Dedifferentiated amniotic fluid mesenchymal stem cell (primary cell): ENCODE measurements around the gene STAT5B.
A peak's percentile ranks its signal among the peaks of the same experiment; 100 is the strongest.
"Not testable (repeated sequence)": the region's sequence is repeated elsewhere in the genome, so short reads cannot be mapped to it uniquely, and the experiment has no call there.

Experiments
- DNase-seq: peaks from one replicate; pipeline ENCODE4 v3.0.0-alpha.2; 2016; ENCODE audit errors: extremely low spot score

STAT5B gene

DNA sequence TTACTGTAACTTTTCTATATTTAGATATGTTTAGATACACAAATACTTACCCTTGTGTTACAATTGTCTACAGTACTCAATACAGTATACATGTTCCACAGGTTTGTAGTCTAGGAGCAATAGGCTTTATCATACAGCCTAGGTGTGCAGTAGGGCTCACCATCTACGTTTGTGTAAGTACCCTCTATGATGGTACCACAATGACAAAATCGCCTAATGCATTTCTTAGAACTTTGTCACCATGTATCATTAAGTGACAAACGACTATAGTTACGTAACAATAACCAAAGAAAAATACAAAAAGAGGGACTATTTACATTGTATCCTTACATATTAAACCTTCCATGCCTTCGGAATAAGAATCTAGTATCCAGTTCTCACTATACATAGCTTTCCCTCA, 8.0 kb downstream of the STAT5B start:
- DNase-seq: no peak

DNA sequence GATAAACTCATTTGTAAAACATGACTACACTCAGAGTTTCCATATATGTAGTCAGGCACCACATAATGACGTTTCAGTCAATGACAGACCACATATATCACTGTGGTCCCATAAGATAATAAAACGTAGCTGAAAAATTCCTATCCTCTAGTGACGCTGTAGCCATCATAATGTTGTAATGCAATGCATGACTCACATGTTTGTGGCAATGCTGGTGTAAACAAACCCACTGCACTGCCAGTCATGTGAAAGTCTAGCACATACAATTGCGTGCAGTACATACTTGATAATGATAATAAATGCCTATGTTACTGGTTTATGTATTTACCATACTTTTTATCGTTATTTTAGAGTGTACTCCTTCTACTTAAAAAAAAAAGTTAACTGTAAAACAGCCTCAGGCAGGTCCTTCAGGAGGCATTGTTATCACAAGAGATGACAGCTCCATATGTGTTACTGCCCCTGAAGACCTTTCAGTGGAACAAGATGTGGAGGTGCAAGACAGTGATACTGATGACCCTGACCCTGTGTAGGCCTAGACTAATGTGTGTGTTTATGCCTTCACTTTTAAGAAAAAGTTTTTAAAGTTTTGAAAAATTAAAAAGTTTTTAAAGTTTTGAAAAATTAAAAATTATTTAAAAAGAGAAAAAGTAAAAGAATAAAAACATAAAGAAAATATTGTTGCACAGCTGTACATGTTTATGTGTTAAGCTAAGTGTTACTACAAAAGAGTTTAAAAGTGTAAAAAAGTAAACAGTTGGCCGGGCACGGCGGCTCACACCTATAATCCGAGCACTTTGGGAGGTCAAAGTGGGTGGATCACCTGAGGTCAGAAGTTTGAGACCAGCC, 9.0 kb downstream of the STAT5B start:
- DNase-seq: peak; percentile 80

- DNase-seq: no peak
Measured at GRCh38 chr17:42266462-42266861, 9.7 kb downstream of the STAT5B start.

GRCh38 chr17:42264366-42264765, 11.8 kb downstream of the STAT5B start:
- DNase-seq: not testable (repeated sequence)

GRCh38 chr17:42260318-42260717, 15.9 kb downstream of the STAT5B start:
- no peak for DNase-seq

DNA sequence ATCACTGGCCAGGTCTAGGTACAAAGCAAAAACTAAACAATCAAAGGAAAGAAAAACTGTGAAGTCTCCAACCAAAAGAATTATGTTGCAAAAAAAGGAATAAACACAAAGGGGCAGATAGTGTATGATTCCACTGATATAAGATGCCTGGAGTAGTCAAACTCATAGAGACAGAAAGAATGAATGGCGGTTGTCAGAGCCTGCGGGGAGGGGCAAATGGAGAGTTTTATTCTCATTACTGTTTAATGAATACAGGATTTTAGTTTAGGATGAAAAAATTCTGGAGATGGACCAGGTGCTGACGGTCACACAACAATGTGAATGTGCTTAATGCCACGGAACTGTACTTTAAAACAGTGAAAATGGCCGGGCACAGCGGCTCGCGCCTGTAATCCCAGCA, 20.7 kb downstream of the STAT5B start:
- DNase-seq: no peak

DNA sequence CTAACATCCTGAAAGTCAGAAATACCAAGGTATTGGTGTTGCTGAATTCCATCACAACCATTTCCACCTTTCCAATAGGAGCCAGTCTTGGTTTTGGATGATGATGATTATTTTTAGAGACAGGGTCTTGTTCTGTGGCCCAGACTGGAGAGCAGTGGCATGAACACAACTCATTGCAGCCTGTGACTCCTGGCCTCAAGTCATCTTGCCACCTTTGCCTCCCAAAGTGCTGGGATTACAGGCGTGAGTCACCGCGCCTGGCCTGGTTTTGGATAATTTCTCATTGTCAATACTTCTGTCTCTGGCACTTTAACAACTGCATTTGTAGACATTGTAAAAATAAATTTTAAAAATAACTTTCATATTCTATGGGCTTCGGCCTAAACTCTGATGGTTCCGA, 22.6 kb downstream of the STAT5B start:
- no peak for DNase-seq

DNA sequence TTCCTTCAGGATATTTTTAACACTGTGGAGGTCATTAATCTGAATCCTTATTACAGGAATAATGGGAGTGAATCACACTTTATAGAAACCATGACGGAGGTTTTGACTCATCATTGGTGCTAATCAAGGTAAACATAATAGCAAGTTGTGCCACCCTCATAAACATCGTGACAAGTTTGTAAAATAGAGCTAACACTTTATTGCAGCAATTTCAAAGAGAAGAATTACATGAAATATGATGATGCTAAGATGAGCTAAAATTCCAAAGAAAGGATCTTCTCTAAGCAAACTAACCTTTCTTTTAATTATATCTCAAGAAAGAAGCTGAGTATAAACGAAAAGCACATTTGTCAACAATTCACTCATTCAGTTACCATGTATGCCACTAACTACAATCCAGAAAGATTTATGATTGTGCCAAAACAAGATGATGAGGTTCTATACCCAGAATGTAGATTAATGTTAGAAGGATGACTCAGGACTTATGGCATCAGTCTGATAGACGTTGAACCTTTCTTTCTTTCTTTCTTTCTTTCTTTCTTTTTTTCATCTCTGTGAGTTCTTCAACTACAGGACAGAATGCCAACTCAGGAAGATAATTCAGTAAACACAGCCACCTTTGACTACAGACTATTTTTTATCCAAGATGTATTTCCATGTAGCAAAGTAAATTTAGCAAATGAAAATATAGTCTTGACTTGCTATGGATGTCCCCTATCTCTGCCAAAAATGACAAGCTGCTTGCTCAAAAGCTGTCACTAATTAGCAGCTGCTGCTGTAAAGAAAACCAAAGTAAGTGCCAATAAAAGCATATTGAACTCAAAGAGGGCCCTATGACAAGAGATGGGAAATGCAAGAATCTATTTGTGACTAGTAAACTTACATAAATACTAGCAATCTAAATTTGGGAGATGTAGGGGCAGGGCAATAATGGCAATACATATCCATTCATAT, 23.3 kb downstream of the STAT5B start:
- DNase-seq: no peak

- DNase-seq: no peak
Measured at GRCh38 chr17:42251115-42251514, 25.1 kb downstream of the STAT5B start.

DNA sequence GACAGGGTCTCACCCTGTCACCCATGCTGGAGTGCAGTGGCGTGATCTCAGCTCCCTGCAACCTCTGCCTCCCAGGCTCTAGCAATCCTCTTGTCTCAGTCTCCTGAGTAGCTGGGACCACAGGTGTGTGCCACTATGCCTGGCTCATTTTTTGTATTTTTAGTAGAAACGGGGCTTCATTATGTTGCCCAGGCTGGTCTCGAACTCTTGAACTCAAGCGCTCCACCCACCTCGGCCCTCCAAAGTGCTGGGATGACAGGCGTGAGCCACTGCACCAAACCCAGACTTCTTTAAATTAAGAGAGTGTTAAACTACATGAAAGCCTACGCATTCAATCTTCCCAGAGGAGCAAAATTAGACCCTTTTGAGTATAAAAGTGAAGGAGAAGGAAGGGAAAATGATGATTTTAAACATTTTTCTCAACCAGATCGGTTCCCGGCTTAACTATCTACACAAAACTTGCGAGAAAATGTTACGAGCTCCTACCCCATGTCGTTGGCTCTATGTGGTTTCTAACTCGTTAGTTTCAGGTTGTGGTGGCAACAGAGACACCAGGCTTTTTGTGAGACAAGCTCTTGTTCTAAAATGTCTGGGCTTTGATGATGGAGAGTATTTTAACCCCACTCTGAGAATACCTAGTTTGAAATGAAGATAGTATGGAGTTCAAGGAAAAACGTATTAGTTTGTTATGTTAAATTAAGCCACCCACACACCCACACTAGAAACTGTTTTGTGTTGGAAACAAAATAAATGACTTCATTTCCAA, 26.3 kb downstream of the STAT5B start:
- no peak for DNase-seq

DNA sequence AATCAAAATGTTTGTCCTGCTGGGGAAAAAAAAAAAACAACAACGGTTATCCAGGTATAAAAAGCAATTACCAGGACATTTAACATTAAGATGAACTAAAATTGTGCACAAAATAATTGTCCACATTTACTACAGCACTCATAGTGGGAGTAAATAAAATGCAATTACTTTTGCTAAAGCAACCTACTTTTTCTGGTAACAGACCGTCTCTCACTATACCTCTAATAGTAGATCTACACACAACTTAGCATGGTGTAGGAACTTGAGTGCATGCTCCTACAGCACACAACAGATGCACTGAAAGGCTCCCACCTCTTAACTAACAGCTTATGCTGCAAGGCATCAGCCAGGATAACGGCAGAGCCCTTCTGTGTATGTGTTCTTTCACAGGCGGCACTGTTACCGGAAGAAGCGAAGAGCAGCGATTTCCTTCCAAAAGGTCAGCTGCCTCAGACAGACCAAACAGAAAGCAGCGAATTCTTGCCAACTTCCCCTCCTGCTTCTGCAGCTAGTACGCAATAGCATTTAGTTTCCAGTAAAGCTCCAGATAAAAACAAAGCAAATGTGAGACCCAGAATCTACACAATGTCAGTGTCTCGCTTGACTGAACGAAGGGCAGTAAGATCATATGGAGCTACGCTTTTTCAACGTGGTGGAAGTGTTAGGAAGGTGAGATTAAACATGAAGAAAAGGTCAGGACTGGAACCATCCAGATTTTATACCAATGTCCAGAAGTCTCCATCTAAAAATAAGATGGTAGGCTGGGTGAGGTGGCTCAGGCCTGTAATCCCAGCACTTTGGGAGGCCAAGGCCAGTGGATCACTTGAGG, 27.6 kb downstream of the STAT5B start:
- DNase-seq: peak; percentile 76

DNA sequence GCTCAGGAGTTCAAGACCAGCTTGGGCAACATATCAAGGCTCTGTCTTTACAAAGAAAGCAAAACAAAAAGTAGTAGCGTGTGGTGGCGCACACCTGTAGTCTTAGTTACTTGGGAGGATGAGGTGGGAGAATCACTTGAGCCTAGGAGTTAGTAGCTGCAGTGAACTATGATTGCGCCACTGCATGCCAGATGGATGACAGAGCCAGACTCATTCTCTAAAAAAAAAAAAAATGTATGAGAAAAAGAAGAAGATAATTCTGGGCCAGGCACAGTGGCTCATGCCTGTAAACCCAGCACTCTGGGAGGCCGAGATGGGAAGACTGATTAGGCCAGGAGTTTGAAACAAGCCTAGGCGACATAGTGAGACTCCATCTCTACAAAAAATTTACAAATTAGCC, 28.5 kb downstream of the STAT5B start:
- no peak for DNase-seq

DNA sequence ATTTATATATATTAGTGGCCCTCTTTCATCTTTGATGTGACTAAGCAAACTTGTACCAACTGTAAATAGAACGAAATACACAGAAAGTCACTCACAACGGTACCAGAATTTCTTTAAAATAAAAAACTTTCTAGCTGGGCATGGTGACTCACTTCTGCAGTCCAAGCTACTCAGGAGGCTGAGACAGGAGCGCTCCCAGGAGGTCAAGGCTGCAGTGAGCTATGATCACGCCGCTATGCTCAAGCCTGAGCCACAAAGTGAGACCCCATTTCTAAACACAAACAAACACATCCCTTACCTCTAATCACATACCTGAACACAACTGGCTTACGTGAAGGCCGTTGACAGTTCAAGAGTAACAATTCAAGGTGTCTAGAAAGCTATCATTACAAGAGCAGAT, 29.7 kb downstream of the STAT5B start:
- no peak for DNase-seq

DNA sequence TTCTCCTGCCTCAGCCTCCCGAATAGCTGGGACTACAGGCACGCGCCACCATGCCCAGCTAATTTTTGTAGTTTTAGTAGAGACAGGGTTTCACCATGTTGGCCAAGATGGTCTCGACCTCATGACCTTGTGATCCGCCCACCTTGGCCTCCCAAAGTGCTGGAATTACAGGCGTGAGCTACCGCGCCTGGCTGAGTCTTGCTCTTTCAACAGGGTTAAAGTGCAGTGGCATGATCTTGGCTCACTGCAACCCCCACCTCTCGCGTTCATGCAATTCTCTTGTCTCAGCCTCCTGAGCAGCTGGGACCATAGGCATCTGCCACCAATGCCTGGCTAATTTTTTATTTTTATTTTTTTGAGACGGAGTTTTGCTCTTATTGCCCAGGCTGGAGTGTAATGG, 31.0 kb downstream of the STAT5B start:
- not testable (repeated sequence) for DNase-seq

DNA sequence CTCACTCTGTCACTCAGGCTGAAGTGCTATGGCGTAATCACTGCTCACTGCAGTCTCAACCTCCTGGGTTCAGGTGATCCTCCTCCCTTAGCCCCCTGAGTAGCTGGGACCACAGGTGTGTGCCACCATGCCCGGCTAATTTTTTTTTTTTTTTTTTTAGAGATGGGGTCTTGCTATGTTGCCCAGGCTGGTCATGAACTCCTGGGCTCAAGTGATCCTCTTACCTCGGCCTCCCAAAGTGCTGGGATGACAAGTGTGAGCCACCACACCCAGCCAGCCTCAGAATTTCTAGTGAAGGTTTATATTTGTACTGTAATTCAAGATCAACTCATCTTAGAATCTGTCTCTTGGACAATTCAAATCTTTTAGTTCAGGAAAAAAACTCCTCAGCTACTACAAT, 32.1 kb downstream of the STAT5B start:
- not testable (repeated sequence) for DNase-seq

GRCh38 chr17:42243493-42243982, 32.7 kb downstream of the STAT5B start:
- DNase-seq: no peak

GRCh38 chr17:42241871-42242270, 34.3 kb downstream of the STAT5B start:
- no peak for DNase-seq

GRCh38 chr17:42240863-42241262, 35.3 kb downstream of the STAT5B start:
- not testable (repeated sequence) for DNase-seq

DNA sequence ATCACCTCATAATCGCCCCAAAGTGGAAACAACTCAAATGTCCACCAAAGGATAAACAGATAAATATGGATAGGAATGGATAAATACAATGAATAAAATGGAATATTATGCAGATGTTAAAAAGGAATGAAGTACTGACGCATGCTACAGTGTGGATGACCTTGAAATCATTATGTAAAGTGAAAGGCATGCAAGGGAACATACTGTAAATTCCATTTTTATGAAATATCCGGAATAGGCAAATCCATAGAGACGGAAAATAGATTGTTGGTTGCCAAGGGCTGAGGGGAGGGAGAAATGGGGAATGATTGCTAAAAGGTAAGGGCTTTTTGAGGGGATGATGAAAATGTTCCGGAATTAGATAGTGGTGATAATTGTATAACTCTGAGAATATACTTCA, 36.0 kb downstream of the STAT5B start:
- DNase-seq: no peak

DNA sequence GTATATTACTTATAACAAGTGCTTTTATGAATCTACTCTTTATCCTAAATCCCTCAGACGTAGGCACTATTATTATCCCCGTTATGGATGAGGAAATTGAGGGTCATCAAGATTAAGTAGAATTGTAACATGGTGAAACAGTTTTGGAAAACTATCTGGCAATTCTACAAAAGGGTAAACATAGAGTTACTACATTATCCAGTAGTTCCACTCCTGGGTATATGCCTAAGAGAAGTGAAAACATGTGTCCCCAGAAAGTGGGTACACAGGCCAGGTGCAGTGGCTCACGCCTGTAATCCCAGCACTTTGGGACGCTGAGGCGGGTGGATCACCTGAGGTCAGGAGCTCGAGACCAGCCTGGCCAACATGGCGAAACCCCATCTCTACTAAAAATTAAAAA, 36.6 kb downstream of the STAT5B start:
- not testable (repeated sequence) for DNase-seq

DNA sequence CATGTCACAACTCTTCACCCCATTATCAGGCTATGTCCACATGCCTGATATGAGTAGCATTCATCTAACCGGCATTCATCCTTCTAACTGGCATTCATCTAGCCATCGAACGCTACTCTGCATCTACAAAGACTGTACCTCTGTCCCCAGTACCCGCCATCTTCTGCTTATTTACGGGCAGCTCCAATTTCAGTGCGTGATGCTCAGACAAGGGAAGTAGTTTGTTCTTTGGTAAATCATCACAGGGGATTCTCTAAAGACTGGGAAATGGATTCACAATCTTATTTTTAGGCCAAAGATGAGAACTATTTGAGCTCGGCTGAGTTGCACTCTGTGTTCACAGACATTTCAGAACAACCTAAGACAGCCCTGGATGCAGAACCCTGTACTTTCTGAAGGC, 39.4 kb downstream of the STAT5B start:
- DNase-seq: no peak
